ENCODE results near the gene SERINC5.
"Not testable (repeated sequence)": the region's sequence is repeated elsewhere in the genome, so short reads cannot be mapped to it uniquely, and the experiment has no call there.

Gene SERINC5

GRCh38 chr5:80225934-80226326 lies 29.9 kb downstream of the SERINC5 start:
- no peak for DNase-seq

GRCh38 chr5:80225189-80225933 lies 30.5 kb downstream of the SERINC5 start:
- DNase-seq = no peak

- DNase-seq = no peak
These were observed 32.3 kb downstream of the SERINC5 start for GRCh38 chr5:80223561-80223960.

- no peak for DNase-seq
These were observed 35.5 kb downstream of the SERINC5 start for GRCh38 chr5:80220245-80220897.

- no peak for DNase-seq
These were observed 36.5 kb downstream of the SERINC5 start for GRCh38 chr5:80219391-80219790.

- no peak for DNase-seq
These were observed 38.2 kb downstream of the SERINC5 start for GRCh38 chr5:80217667-80218066.

- DNase-seq = no peak
These were observed 38.9 kb downstream of the SERINC5 start for GRCh38 chr5:80216753-80217596.

GRCh38 chr5:80216096-80216495 lies 39.8 kb downstream of the SERINC5 start:
- no peak for DNase-seq

- no peak for DNase-seq
These were observed 40.3 kb downstream of the SERINC5 start for GRCh38 chr5:80215523-80215922.

- DNase-seq = no peak
These were observed 42.4 kb downstream of the SERINC5 start for GRCh38 chr5:80213466-80213865.

- DNase-seq = no peak
These were observed 43.6 kb downstream of the SERINC5 start for GRCh38 chr5:80212171-80212667.

- DNase-seq = no peak
These were observed 44.5 kb downstream of the SERINC5 start for GRCh38 chr5:80211327-80211726.

GRCh38 chr5:80210014-80210413 lies 45.8 kb downstream of the SERINC5 start:
- no peak for DNase-seq

GRCh38 chr5:80208381-80208780 lies 47.5 kb downstream of the SERINC5 start:
- DNase-seq = no peak

GRCh38 chr5:80207832-80208231 lies 48.0 kb downstream of the SERINC5 start:
- no peak for DNase-seq

- no peak for DNase-seq
These were observed 49.6 kb downstream of the SERINC5 start for GRCh38 chr5:80206282-80206681.

GRCh38 chr5:80205846-80206245 lies 50.0 kb downstream of the SERINC5 start:
- DNase-seq = no peak

GRCh38 chr5:80204808-80205614 lies 50.8 kb downstream of the SERINC5 start:
- DNase-seq = no peak

- DNase-seq = not testable (repeated sequence)
These were observed 54.1 kb downstream of the SERINC5 start for GRCh38 chr5:80201763-80202162.

GRCh38 chr5:80198920-80199319 lies 56.9 kb downstream of the SERINC5 start:
- no peak for DNase-seq

- no peak for DNase-seq
These were observed 57.4 kb downstream of the SERINC5 start for GRCh38 chr5:80198399-80198798.

- no peak for DNase-seq
These were observed 59.9 kb downstream of the SERINC5 start for GRCh38 chr5:80195837-80196400.

Data from activated CD4-positive, alpha-beta T cell treated with anti-CD3 and anti-CD28 coated beads, Interleukin-2, amount 50 U/mL, for 16 hours (primary cell).